ENCODE measurements around the gene CCDC158.

CCDC158 gene

DNA sequence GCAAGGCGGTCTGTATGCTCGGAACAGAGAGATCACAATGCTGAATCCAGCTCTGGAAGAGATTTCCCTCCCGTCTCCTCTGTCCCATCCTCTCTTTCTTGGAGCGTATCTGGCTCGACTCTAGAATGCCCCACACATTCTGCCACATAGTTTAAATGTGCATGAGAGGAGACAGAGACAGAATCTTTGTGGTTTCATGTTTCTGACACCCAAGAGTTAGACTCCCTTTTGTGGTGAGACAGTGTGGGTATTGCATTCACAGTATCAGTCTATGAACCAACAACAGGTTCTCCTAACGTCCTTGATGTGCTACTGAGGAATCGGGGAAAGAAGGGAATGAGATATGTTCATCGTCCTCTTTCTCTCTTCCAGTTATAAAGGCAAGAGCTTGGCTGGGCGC, 144.1 kb downstream of the CCDC158 start:
- no peak for DNase-seq

DNA sequence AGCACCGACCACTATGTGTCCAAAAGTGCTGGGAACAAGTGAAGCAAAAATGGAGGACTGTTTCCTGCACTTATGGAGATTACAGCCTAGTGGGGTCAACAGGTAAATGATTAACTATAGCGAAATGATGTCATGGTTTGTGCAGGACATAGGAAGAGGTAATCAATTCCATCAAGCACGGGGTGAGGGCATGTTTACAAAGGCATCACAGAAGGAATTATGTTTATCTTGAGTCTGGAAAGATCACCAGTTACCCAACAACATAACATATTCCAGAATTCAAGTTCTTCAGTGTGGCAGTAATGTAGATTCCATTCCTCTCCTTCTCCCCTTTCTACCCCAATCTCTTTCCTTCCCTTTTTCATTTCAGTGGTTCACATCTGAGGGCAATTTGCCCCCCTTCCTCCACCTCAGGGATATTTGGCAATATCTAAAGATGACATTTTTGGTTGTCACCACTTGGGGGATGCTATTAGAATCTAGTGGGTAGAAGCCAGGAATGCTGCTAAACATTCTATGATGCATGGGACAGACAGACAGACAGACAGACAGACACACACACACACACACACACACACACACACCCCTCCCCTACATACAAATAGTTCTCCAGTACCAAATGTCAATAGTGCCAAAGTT, 145.3 kb downstream of the CCDC158 start:
- DNase-seq: no peak

DNA sequence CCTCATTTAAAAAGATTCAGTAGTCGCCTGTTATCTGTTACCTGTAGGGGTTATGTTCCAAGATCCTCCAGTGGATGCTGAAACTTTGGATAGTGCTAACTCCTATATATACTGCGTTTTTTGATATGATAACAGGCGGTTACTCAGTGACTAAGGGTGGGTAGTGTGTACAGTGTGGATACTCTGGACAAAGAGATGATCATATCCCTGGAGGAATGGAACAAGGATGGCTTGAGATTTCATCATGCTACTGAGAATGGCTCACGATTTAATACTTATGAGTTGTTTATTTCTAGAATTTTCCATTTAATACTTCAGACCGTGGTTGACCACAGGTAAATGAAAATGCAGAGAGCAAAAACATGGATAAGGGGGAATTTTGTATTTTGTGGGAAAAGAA, 147.9 kb downstream of the CCDC158 start:
- DNase-seq: no peak

DNA sequence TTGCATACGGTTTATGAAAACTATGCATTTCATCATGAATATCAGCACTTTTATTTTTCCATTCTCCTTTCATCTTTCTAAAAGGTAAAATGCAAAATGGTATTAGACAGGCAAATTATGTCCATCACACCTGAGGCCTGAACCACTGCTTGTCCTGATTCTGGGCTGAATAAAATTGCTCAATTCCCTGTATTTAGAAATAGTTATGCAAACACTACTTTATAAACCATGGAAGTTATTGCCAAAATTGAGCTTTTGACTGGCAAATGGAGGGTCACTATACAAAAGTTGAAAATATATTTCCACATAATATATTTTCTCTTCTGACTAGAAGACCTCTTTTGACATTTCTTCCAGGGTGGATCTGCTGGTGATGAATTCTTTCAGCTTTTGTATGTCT, 148.4 kb downstream of the CCDC158 start:
- DNase-seq: no peak

DNA sequence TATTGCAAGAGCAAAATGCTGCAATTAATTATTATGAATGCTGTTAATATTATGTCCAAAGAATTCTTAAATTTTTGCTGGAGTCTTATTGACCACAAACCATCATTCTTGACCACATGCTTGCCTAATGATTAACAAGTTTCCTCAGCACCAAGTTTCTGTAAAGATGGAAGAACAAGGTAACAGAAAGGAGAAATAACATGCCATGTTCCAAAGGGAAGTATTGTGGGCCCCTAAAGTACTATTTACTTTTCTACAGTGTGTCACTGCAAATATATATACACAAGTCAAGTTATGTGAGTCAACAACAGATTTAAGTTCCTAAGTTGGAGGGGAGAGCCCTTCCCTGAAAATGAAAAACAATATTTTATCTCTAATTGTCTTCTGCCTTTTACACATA, 148.9 kb downstream of the CCDC158 start:
- no peak for DNase-seq

DNA sequence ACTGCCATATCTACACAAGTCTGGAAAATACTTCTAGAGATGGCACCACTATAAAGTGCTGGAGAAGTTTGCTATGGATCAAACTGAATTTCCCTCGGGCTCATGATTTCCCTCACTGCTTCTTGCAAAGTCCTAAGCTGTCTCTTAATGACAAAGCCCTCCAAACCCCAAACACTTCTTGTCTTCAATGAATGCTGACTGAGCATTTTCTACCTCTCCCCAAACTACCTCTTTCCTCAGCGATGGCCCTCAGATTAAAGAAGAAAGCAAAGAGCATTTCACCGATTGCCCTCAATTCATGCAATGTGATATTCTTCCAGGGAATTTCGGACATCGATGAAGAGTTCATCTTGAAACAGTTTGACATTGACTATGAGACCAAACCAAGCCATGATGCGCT, 149.7 kb downstream of the CCDC158 start:
- DNase-seq: no peak

DNA sequence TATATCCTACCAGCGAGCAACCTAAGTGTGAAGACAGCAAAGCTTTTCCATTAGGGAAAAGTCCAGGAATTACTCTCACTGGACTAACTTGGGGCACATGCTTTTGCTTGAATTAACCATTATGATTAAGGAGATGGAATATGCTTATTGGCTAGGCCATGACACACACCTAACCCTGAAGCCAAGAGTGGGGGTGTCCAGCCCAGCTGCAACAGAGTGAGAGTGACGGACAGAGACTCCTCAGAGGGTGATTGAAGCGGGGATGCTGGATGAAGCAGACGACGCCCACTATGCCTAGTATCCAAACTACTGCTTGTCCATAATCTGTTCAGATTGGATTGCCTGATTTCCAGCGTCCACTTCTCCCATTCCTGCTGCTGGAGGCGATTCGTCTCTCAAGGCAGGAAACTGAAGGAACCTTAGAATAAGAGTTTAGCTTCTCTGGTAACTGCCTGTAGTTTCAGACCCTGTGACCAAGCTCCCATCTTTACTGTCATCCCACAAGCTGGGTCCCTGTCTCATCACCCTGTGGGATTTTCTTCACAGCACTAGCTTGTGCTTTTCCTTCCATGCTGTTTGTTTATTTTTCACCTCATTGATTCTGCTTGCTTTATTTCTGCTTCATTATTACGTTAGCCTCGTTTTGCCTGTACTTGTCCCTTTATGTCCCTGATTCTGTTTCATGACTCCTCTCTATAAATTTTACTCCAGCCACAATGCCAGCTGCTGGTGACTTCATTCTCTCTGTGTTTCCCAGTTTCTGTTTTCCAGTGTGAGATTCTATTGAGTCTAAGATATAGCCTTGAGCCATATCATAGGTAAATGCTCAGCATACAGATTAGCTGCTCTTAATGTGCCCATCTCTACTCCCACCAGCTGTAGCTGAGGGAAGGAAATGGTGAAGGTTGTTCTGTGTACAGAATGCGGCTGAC, 150.4 kb downstream of the CCDC158 start:
- no peak for DNase-seq

DNA sequence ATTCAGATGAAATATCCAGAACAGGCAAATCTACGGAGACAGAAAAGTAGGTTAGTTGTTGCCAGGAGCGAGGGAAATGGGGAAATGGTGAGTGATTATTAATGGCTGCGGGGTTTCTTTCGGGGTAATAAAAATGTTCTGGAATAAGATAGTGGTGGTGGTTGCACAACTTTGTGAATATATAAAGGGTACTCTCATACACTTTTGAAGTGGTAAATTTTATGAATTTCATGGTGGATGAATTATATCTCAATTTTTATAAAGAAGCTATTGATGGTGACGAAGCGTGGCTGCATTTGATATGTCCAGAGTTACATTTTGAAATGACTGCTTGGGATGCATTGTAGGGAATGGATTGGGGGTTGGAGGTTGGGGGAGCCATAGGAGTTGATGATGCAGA, 153.1 kb downstream of the CCDC158 start:
- no peak for DNase-seq

DNA sequence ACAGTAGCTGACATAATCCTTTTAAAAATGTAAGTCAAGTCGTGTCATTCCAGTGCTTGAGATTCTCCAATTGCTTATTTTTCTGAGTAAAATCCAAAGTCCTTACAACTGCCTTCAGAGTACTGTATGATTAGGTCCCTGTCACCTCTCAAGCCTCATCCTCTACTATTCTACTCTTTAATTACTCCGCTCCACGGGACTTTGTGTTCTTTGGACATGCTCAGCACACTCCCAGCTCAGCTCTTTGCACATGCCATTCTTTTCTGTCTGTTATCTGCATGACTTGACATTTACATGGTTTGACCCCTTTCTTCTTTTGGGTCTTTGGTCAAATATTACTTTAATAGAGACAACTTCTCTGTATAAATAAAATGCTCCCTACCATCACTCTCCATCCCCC, 154.3 kb downstream of the CCDC158 start:
- no peak for DNase-seq

DNA sequence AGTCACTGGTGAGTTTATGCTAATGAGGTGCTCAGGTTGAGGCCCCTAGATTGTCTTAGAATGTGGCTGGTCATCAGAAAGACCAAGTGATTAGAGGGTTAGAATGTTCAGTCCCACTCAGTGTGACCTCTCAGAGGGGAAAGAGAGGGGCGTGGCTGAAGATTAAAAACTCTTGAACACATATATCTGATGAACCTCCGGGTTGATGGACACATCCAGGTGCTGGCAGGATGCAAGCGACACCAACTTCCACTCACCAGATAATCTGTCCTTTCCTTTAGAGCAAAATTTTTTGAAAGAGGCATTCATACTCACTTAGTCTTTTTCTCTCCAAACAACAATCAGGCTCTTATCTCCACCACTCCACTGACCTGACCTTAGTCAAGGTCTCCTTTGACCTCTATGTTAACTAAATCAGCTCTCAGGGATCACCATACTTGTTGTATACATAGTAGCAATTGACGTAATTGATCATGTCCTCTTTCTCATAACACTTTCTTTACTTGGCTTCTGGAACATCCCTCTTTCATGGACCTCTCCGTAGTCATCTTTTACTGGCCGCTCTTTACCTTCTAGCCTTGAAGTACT, 155.2 kb downstream of the CCDC158 start:
- no peak for DNase-seq

Measured in CD4-positive, alpha-beta T cell treated with Interleukin-17A for 4 hours (primary cell).